GM19238 (cell line): ENCODE data around the gene RDH5.

Experiments
- DNase-seq: peaks from one replicate; pipeline ENCODE4 v3.0.0; 2011; ENCODE audit warnings: low spot score; ENCODE audit not compliant: insufficient read length

Gene RDH5

GRCh38 chr12:55728186-55728938 is 8.2 kb downstream of the RDH5 start:
- DNase-seq: no peak

- DNase-seq: peak; percentile 91
These were observed 9.0 kb downstream of the RDH5 start, which contains the start of gene CD63 for GRCh38 chr12:55728939-55729818. CD63 (minus strand) TSS chr12:55729009; CDS start chr12:55728341, 668 bp downstream.

DNA sequence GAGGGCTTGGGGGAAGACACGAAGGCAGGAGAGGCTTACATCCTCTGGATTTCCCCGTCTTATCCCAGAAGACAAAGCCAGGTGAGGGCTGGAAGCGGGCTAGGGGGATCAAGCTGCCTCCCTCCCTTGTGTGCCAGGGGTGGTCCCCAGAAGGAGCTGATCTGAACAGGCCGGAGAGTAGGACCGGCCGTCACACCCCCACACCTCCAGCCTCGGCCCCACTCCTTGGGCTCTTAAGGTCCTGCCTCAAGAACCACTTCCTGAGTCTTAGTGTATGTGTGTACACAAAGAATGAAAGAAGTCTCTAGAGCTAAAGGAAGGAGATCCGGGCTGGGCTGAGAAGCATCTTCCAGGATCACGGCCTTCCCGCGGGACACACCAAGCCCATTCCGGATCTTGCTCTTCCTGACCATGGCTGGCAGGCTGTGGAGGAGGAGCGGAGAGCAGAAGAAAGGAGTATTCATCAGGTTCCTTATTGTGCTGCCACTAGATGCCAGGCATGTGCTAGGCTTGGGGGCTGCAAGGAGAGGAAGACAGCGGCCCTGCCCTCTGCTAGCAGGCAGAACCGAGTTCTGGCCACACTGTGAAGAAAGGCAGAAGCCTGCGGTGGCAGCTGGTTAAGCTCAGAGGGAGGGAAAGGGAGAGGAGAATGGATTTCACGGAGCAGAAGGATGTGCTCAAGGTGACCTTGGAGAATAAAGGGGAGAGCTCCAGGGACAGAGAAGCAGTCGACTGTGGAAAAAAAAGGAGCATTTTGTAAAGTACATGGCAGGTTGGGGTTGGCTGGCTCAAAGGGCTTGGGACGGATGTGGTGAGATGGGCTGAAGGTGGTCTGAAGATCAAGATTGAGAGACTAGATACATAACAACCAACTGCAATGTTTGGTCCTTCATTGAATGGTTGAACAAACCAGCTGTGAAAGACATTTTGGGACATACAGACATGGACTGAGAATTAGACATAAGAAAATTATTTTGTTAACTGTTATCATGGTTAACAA is 9.9 kb downstream of the RDH5 start:
- no peak for DNase-seq

DNA sequence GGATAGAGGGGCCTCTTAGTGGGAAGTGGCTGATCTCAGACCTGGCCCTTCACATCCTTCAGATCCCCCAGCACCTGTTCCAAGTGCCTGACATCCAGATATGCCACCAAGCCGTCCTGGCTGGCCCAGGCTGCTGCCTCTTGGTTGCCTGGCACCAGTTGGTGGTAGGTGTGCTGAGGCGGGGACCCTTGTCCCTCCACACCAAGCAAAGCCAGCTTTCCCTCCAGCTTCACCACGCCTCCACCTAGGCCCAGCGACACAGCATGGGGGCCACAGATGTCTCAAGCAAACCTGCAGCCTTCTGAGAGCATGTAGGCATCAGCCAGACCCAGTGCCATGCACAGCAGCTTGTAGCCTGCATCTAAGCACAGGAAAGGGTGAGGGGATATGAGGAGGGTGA is 12.1 kb downstream of the RDH5 start:
- DNase-seq: no peak

DNA sequence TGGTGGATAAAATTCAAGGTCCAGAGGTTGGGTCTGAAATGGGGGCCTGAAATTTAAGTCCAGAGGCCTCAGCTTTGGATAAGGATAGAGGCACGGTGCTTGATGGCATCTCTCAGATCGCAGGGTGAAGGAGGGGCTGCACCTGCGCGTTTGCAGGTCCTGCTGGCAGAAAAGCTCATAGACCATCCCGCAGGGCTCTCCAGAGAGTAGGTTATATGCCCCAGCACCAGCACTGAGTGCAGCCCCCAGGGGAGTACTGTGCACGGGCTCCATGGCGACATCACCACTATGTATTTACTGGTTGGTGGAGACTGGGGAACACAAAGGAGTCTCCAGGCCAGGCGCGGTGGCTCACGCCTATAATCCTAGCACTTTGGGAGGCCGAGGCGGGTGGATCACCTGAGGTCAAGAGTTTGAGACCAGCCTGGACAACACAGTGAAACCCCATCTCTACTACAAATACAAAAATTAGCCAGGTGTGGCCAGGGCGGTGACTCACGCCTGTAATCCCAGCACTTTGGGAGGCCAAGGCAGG is 12.9 kb downstream of the RDH5 start:
- DNase-seq: no peak

GRCh38 chr12:55733858-55734257 is 13.7 kb downstream of the RDH5 start:
- no peak for DNase-seq

- DNase-seq: no peak
These were observed 14.4 kb downstream of the RDH5 start for GRCh38 chr12:55734595-55734994.

DNA sequence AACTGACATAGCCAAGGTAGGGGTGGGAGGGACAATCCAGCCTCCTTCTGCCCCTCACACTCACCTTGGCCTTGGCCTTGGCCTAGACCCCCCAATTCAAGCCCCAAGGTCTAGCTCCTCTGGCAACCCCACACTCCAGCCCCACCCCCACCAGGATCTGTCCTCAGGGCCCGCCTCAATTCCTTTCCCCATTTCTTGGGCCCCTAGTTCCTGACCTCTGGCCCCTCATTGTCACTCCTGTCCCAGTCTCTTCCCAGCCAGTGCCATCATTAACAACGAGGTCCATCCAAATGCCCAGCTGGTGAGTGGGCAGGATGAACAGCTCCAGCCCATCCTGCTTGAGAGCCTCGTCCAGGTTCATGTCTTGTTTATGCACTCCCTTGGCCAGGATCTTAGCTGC is 15.9 kb downstream of the RDH5 start:
- no peak for DNase-seq

DNA sequence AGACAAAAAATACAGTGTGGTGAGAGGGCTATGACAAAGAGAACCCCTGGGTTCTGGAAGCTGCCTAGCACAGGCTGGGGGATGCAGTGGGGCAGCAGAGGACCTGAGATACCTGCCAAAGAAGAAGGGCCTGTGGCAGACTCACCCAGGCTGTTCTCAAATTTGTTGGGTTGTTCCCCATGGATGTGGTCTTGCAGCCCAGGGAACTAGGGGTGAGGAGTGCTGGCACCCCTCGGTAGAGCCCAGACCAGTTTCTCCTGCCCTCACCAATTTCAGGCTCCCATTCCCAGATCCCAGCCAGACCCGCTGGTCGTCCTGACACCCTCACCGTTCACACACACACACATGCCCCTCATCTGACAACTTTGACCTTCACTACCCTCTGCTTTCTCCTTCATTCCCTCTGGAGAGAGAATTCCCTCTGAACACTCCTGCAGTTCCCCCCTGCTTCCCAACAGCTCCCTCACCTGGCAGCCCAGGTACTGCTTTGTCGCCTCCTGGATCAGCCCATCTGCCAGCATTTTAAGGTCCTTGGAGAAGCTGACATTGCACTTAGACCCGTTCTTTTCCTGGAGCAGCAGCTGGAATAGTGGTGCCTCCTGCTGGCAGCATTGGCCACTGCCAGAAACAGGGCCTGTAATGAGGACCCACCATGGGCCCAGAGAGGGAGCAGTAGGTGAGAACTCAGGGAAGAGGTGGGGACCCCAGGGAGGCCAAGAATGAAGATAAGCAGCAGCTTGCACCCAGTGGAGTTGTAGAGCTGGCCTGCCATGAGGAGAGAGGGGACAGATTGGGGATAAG is 16.8 kb downstream of the RDH5 start:
- DNase-seq: no peak

GRCh38 chr12:55737581-55738122 is 17.5 kb downstream of the RDH5 start:
- DNase-seq: no peak

GRCh38 chr12:55738123-55739024 is 18.2 kb downstream of the RDH5 start:
- DNase-seq: peak; percentile 85

GRCh38 chr12:55739025-55739378 is 18.8 kb downstream of the RDH5 start:
- DNase-seq: no peak

GRCh38 chr12:55741931-55742680 is 21.9 kb downstream of the RDH5 start:
- DNase-seq: no peak

DNA sequence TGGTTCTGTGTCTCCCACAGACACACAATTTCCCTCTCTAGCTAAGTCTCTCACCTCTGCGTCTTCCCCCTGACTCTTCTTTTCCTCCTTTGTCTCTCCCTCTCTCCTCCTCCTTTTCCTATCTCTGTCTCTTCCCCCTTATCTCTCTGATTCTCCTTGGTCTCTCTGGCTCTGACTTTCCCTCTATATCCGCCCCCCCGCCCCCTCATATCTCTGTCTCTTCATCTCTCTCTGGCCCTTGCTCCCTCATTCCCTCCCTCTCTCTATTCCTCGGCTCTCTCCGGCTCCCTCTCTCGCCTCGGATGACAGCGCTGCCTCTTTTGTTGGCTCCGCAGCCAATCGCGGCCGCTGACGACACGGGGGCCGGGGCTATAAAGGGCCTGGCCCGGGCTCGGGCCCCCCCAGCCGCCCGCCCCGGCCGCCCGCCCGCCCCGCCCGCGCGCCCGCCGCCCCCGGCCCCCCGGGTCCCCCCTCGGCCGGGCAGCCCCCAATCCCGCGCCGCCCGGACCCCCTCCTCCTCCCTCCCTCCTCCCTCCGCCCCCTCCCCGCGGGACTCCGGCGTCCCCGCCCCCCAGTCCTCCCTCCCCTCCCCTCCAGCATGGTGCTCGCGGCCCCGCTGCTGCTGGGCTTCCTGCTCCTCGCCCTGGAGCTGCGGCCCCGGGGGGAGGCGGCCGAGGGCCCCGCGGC is 22.7 kb downstream of the RDH5 start, which contains the start of gene GDF11:
Gene GDF11, plus strand, starts transcription at position 404 of the 687 bp plus-strand sequence. Its CDS starts 195 bp downstream, at position 599.
- DNase-seq: peak; percentile 72

DNA sequence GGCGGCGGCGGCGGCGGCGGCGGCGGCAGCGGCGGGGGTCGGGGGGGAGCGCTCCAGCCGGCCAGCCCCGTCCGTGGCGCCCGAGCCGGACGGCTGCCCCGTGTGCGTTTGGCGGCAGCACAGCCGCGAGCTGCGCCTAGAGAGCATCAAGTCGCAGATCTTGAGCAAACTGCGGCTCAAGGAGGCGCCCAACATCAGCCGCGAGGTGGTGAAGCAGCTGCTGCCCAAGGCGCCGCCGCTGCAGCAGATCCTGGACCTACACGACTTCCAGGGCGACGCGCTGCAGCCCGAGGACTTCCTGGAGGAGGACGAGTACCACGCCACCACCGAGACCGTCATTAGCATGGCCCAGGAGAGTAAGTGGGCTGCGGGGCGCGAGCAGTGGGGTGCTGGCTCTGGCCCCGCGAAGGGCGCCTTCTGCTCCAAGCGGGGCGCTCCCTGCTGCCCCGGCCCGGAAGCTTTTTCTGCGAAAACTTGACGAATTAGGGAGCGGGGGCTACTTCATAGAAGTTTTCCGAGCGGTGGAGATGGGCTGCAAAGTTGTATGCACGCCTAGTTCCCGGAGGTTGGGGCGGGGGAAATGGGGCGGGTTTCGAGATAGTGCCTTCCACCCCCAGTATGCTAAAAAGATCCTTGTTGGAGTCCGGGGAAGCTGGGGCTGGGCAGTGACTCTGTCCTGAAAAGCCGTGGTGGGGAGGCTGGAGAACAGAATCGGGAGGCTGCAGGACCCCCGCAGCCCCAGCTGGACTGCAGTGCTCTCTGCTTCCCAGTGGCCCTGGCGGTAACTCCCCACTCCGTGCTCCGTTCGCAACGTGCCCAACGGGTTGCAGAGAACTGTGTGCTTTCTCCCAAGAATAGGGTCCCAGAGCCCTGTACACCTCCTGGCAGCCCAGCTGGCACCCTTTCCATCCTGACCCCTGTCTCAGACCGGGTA is 23.5 kb downstream of the RDH5 start:
- DNase-seq: no peak

- DNase-seq: no peak
These were observed 24.3 kb downstream of the RDH5 start for GRCh38 chr12:55744340-55745030.
